Heart left ventricle (tissue), 13 donors: ENCODE data around the gene CERT1.

ENCODE experiments used
- CTCF ChIP-seq, 12 donors: fragments of 200-600 bp; sonication (generic) in 4 of 12; IDR thresholded peaks; one replicate each; pipeline versions ENCODE4 v1.5.0 to v1.8.0; 2018 to 2022; ENCODE audit warnings: antibody characterized with exemption in 12 of 12, mild to moderate bottlenecking in 5 of 12
- POLR2A ChIP-seq, 2 donors: fragments of 450-650 bp; IDR thresholded peaks; one replicate each; pipeline ENCODE4 v1.6.1; 2017; ENCODE audit warnings: antibody characterized with exemption in 2 of 2, mild to moderate bottlenecking in 2 of 2, moderate library complexity in 2 of 2
- donor health status: ischemic (EF 13 %, LVEDD 7.1; RV severe dilation, severe dysfunction).
- donor health status: DM: no; HTN: yes; CAD: no.
- donor health status: DM: no; HTN: no; CAD: no.
- donor health status: ischemic (EF 25% LVEDD 6.9; RV normal size, moderate dysfunction).
- donor health status: ischemic (EF 25% LVEDD 5.7; RV mildly dilated, moderate dysfunction).
- donor health status: ischemic (EF 35%, LVEDD 5.7; RV mildly dilated, moderate dysfunction).
- donor health status: nonischemic (EF 11% LVEDD 7.7; RV severe dilation, severe dysfunction).
- donor health status: DM: yes; HTN: yes; CAD: no.
- donor health status: PGD.
- donor health status: ischemic (EF 29% LVEDD 5.4; RV normal size, mild dysfunction).
- donor health status: nonischemic (EF 23%, LVEDD 6.1; RV moderate dilation, normal function).

DNA sequence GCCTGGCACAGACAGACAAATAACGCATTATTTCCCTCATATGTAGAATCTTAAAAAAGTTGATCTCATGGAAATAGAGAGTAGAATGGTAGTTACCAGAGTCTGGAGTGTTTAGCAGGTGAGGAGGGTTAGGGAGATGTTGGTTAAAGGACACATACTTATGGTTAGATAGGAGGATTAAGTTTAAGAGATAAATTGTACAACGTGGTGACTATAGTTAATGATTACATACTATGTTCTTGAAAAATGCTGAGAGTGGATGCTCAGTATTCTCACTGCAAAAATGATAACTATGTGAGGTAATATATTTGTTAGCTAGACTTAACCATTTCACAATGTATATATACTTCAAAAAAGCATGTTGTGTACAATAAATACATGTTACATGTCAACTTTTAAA, 38.0 kb downstream of the CERT1 start:
- TF ChIP-seq CTCF (IDR thresholded peaks at IDR 0.05) (no peak), POLR2A (IDR thresholded peaks at IDR 0.05) (no peak)
